ENCODE results near the gene ZCCHC7.
"Not testable (repeated sequence)": the region's sequence is repeated elsewhere in the genome, so short reads cannot be mapped to it uniquely, and the experiment has no call there.

Gene ZCCHC7

DNA sequence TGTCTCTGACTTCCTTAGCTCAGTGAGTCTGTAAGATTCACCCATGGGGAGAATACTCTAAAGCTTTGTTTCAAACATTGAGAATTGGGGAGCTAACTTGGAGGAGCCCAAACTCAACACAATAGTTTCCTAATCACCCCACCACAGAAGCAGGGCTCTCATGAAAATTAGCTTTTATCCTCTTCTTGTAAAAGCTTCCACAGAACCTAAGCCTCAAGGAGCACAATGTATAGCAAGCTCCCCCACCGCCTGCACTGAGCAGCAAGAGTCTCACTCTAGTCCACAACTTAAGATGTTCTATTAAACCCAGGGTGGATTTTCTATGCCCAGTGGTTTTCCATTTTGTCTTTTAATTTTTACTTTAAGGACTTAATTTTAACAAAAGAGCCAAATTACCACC lies 253.2 kb downstream of the ZCCHC7 start:
- no peak for DNase-seq (ENCODE audit: low read depth)

- no peak for DNase-seq (ENCODE audit: low read depth)
Measured at GRCh38 chr9:37374892-37375291, 254.5 kb downstream of the ZCCHC7 start.

GRCh38 chr9:37377688-37378612 lies 257.6 kb downstream of the ZCCHC7 start:
- no peak for DNase-seq (ENCODE audit: low read depth)

- DNase-seq (ENCODE audit: low read depth): no peak
Measured at GRCh38 chr9:37378613-37379004, 258.2 kb downstream of the ZCCHC7 start.

DNA sequence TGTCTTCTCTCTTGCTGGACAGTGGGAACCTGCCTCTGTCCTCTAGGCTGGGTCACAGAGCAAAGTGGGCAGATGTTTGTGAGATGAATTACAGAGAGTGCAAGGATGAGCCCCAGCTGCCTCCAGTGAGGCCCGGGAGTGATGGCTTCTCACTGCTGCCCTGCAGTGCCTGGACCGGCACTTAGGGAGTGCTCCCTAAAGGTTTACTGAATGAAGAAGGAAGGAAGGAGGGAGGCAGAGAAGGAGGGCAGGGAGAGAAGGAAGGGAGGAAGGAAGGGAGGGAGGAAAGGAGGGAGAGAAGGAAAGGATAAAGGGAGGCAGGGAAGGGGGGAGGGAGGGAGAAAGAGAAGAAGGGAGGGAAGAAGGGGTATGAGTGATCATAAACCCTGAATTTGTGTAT lies 259.5 kb downstream of the ZCCHC7 start:
- DNase-seq (ENCODE audit: low read depth): no peak

DNA sequence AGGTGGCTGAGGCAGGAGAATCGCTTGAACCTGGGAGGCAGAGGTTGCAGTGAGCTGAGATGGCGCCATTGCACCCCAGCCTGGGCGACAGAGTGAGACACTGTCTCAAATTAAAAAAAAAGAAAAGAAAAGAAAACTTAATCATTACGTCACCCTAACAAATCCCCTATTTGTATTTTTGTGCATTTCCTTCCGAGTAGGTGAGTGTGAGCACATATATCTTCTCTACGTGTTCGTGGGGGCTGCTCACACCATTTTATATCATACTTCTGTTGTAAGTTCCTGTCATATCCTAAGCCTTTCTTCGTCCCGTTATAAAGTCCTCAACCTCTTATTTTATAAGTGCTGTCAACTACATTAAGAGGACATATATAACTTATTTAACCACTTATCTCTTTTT lies 260.2 kb downstream of the ZCCHC7 start:
- DNase-seq (ENCODE audit: low read depth): no peak

DNA sequence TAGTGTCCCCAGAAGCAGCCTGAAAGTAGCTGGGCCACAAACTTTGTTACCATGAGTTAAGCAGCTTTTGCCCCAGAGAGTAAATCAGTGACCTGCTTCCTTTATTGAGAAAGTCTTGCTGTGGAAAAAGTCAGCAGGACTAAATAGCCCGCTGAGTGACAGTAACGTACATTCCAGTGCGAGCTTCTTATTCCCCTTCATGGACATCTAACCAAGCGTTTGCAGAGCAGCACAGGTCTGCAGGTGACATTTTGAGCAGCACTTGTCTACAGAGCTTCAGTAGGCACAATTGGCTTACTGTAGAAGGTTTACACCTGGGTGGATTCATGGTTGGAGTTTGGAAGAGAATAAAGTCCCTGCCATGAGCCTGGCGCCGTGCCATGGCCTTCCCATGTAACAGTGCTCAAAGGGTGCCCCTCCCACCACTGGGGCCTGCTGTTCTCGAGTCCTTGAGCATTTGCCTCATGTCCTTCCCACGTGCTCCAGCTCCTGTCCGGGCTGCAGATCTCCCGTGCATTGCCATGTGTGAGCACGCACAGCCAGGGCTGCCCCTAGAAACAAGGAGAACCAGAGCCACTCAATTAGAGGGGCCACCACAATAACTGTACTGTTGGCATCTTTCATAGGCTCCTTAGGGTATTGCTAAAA lies 260.8 kb downstream of the ZCCHC7 start:
- DNase-seq (ENCODE audit: low read depth): no peak

DNA sequence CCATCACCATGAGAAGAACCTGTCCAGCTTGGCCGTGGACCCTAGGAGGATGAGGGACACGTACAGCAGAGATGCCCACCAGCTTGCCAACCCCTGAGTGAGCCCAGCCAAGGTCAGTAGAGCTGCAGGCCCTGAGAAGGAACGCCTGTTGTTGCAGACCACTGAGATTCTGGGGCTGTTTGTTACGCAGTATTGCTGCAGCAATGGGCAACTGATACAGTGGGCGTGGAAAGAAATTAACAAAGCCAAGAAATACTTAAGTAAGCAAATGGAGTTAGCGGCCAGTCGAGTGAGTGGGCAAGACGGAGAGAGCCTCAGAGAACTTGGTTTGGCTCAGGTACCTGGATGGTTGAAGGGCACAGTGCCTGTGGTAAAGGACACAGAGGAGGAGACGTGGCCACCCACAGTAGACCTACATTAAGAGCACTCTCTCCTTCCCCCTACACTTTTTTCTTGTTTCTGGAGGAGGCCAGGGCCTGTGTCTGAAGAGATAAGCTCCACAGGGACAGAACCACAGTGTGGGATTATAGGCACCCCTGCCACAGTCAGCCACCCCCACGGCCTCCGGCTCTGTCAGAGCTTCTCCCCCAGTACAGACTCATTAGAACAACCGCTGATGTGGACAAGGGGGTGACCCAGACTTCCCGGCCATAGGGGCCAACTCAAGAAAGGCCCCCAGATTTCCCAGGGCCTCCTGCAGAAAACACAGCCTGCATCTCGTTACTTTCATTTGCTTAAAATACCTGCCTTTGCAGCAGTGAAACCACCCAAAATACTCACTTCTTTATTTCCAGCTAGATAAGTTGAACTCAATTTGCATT lies 262.0 kb downstream of the ZCCHC7 start:
- DNase-seq (ENCODE audit: low read depth): no peak

DNA sequence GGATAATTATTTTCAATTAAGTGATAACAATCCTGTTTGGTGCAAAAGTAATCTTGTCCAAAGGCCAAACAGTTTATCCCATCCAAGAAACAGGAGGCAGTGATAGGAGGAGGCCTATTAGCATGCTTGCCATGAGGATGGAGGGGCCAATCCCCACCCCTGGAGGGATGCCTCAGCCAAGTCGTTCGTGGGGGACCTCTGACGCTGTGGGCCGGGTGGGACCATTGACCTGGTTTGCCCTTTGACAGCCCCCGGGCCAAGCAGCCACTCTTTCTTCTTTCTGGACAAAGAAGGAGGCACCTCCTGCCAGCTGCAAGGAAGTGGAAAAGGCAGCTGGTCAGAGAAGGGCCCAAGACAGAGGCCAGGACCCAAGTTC lies 262.6 kb downstream of the ZCCHC7 start:
- no peak for DNase-seq (ENCODE audit: low read depth)

GRCh38 chr9:37383393-37383792 lies 263.0 kb downstream of the ZCCHC7 start:
- DNase-seq (ENCODE audit: low read depth): no peak

DNA sequence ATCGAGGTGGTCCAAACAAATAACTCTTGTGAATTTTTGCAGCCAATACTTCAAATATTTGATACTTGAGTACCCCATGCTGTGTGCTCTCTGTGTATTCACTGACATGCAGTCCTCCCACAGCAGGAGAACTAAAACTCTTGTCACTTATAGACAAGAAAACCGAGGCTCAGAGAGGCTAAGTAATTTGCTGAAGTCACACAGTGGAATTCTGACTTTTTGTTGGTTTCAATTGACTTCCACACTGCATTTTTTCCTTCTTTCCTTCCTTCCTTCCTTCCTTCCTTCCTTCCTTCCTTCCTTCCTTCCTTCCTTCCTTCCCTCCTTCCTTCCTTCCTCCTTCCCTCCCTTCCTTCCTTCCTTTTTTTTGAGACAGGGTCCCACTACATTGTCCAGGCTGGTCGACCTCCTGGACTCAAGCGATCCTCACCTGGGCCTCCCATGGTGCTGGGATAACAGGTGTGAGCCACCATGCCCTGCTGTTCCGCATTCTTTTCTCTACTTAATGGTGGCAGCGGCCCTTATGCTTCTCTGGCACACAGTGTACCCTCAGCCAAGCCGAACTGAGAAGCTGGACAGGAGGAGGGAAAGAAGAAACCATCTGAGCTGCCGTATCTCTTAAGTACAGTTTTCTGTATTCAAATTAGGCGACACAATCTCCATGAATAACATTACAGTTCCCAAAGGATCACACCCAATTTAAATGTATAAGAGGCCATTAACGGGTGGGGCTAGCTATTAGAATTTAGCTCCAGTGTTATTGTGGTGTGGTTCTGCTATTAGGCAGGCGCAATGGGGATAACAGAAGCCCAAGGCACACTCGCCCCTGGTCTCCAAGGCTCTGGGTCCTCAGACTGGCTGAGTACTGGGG lies 263.7 kb downstream of the ZCCHC7 start:
- DNase-seq (ENCODE audit: low read depth): no peak

DNA sequence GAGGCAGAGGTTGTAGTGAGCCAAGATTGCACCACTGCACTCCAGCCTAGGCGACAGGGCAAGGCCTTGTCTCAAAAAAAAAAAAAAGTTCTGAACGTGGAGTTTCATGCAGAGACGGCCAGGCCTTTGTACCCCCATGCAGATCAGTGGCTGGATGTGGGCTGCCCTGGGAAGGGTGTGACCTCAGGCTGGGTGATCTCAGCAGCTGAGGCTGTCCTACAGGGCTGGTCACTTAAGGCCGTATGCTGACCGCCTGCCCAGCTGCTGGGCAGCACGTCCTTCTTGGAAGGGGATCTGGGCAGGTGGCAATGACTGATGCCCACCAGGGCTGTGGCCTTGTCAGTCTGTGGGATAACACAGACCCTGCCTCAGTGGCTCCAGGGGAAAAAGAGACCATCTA lies 264.9 kb downstream of the ZCCHC7 start:
- no peak for DNase-seq (ENCODE audit: low read depth)

DNA sequence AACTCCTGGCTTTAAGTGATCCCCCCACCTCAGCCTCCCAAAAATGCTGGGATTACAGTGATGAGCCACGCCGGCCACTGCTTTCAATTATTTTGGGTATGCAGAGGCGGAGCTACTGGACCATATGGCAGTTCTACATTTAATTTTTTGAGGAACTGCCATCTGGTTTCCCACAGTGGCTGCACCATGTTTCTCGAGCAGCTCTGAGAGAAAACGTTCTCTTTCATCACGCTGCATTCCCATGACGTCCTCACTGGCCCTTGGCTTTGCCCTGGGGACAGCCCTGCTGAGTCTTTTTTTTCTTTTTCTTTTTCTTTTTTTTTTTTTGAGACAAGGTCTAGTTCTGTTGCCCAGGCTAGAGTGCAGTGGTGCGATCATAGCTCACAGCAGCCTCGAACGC lies 266.6 kb downstream of the ZCCHC7 start:
- DNase-seq (ENCODE audit: low read depth): no peak

DNA sequence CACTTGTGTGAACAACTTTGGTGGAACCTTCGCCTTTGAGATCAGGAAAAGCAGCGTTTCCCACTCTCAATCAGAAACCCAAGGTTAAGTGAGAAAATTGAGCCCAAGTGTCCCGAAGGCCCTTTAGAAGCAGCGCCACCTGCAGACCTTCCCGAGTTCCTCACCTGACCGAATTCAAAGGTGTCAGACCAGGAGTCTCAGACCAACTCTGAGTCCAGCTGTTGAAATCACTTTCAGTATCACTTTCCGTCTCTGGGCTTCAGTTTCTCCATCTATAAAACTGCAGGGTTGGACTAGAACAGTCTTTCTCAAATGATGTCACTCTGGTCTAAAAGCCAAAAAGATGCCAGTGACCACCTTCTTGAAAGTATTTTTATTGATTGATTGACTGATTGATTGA lies 270.4 kb downstream of the ZCCHC7 start:
- no peak for DNase-seq (ENCODE audit: low read depth)

DNA sequence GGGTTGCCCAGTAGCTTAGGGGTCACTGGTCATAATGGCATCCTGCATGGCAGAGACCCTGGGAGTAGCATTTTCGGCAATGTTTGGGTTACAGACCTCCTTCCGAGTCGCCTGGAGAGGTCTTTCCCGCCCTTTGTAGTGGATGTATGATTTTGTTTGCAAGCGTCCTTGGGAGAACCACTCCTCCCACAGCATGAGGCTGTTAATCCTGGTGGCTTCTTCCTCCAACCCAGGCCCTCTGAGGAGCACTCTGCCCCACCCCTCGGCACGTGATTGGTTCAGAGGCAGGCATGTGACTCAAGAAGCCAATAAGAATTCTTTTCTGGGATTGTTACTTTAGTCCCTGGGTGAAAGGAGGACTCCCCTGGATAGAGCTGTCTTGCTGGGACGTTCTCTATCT lies 271.9 kb downstream of the ZCCHC7 start:
- DNase-seq (ENCODE audit: low read depth): no peak

GRCh38 chr9:37395229-37395628 lies 274.9 kb downstream of the ZCCHC7 start:
- no peak for DNase-seq (ENCODE audit: low read depth)

GRCh38 chr9:37395663-37396062 lies 275.3 kb downstream of the ZCCHC7 start:
- DNase-seq (ENCODE audit: low read depth): no peak

- DNase-seq (ENCODE audit: low read depth): not testable (repeated sequence)
Measured at GRCh38 chr9:37397948-37398347, 277.6 kb downstream of the ZCCHC7 start.

DNA sequence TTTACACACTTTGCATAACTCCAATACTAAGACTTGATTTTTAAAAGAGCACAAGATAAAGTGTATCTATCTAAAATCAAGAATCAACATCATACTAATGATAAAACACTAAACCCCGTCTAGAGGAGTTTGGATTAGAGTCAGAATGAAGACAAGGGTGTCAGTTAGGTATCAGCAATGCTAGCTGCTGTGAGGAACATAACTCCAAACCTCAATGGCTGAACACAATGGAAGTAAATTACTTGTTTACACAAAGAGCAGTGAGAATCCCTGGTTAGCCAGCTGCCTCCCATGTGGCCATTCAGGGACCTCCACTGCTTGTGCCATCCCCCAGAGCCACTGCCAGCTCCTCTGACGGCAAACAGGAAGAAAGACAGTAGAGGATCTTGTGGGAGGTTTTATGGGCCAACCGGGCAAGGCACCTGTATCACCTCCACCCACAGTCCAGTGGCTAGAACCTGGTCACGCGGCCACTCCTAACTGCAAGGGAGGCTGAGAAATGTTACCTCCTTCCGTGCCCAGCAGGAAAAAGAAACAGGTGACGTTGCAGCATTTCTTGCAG lies 278.2 kb downstream of the ZCCHC7 start:
- DNase-seq (ENCODE audit: low read depth): no peak

DNA sequence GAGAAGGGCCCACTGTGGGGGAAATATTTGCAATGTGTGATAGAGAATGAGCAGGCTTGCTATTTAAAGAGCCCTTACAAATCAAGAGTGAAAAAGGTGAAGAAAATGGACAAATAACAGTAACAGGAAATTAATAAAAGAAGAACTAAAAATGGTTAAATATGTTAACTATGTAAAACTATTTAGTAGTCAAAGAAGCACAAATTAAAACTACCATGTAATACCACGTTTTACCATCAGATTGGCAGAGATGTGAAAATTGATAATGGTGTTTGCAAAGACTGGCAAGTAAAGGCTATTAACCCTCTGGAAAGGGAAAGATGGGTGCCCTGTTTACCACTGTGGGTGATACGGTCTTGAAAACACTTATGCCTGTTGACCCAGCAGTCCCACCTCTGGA lies 279.0 kb downstream of the ZCCHC7 start:
- no peak for DNase-seq (ENCODE audit: low read depth)

- no peak for DNase-seq (ENCODE audit: low read depth)
Measured at GRCh38 chr9:37404590-37404989, 284.2 kb downstream of the ZCCHC7 start.

Measured in activated T-helper 1 cell treated with Interleukin-2 at 50 U/mL for 16 hours (primary cell).